ENCODE results near the gene SEC14L2. TPM values are rescaled to one million over a fixed set of nuclear protein-coding genes. Genes with fewer than 3 reads are reported as not detected.
"Not testable (repeated sequence)": the region's sequence is repeated elsewhere in the genome, so short reads cannot be mapped to it uniquely, and the experiment has no call there.

The SEC14L2 gene
- total RNA-seq, 2 donors from 2014 or later: 11.3 to 52.8 TPM

- Mint-ChIP-seq H3K36me3 (ENCODE audit: low read depth) (peaks cover 9% of the 10 kb centered on the region), H3K4me3 (peak overlapping the region; percentile 95), H3K9me3 (peaks cover 17% of the 10 kb centered on the region), H3K27ac (peak overlapping the region; percentile 95), H3K27me3 (peaks cover 18% of the 10 kb centered on the region), H3K4me1 (peaks cover 15% of the 10 kb centered on the region)
- ATAC-seq (replicated peaks): peak; percentile 71
These were observed 38.9 kb downstream of the SEC14L2 start for GRCh38 chr22:30435674-30436126.

DNA sequence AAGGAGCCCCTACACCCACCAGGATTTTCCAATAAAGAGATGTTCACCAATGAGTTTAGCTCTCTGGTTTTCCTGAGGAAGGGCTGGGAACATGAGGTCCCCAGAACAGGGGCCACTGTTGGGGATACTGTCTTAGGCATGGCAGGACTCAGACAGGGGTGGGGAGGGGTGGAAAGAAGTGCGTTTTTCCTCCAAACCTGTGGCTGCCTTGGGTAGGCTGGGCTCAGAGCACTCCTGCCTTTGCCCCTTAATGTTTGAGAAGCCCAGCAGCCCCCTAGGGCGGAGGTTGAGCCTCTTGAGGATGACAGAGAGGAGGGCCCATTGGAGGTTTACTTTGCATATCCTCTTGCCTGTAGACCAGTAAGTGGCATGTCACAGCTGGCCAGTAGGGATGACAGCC lies 39.4 kb downstream of the SEC14L2 start:
- Mint-ChIP-seq H3K36me3 (ENCODE audit: low read depth) (peaks cover 9% of the 10 kb centered on the region), H3K27ac (peak overlapping the region; percentile 95), H3K27me3 (peaks cover 22% of the 10 kb centered on the region)

GRCh38 chr22:30438559-30438958 lies 41.7 kb downstream of the SEC14L2 start:
- Mint-ChIP-seq H3K4me1 (peaks cover 21% of the 10 kb centered on the region), H3K4me3 (no peak overlapping the region), H3K36me3 (ENCODE audit: low read depth) (peaks cover 16% of the 10 kb centered on the region), H3K27me3 (peaks cover 23% of the 10 kb centered on the region), H3K27ac (no peak overlapping the region), H3K9me3 (peaks cover 17% of the 10 kb centered on the region)
- no peak for ATAC-seq (replicated peaks)

More for the DNA sequence above, 39.4 kb downstream of the SEC14L2 start:
- ATAC-seq (replicated peaks): no peak
- Mint-ChIP-seq H3K9me3 (peaks cover 17% of the 10 kb centered on the region), H3K4me3 (peak overlapping the region; percentile 95), H3K4me1 (peaks cover 15% of the 10 kb centered on the region)

GRCh38 chr22:30439226-30439625 lies 42.4 kb downstream of the SEC14L2 start:
- Mint-ChIP-seq H3K9me3 (peaks cover 17% of the 10 kb centered on the region), H3K4me1 (peaks cover 21% of the 10 kb centered on the region), H3K36me3 (ENCODE audit: low read depth) (peaks cover 16% of the 10 kb centered on the region), H3K27ac (no peak overlapping the region), H3K27me3 (peaks cover 23% of the 10 kb centered on the region), H3K4me3 (no peak overlapping the region)
- no peak for ATAC-seq (replicated peaks)

- Mint-ChIP-seq H3K4me1 (peaks cover 17% of the 10 kb centered on the region), H3K4me3 (no peak overlapping the region), H3K27ac (no peak overlapping the region), H3K36me3 (ENCODE audit: low read depth) (peaks cover 16% of the 10 kb centered on the region), H3K27me3 (peaks cover 23% of the 10 kb centered on the region), H3K9me3 (peaks cover 13% of the 10 kb centered on the region)
- no peak for ATAC-seq (replicated peaks)
These were observed 43.0 kb downstream of the SEC14L2 start for GRCh38 chr22:30439836-30440235.

GRCh38 chr22:30441088-30441487 lies 44.3 kb downstream of the SEC14L2 start:
- Mint-ChIP-seq H3K27me3 (peaks cover 29% of the 10 kb centered on the region), H3K27ac (no peak overlapping the region), H3K9me3 (peaks cover 4% of the 10 kb centered on the region), H3K36me3 (ENCODE audit: low read depth) (peaks cover 6% of the 10 kb centered on the region), H3K4me3 (no peak overlapping the region), H3K4me1 (peaks cover 6% of the 10 kb centered on the region)
- no peak for ATAC-seq (replicated peaks)

GRCh38 chr22:30444632-30445437 lies 48.0 kb downstream of the SEC14L2 start:
- H3K27me3 Mint-ChIP-seq: peaks cover 24% of the 10 kb centered on the region
- peaks cover 6% of the 10 kb centered on the region for H3K4me1 Mint-ChIP-seq
- no peaks in the 10 kb centered on the region for H3K9me3 Mint-ChIP-seq
- H3K36me3 Mint-ChIP-seq (ENCODE audit: low read depth): peaks cover 6% of the 10 kb centered on the region
- no peak overlapping the region for H3K27ac Mint-ChIP-seq
- peak; percentile 67 for ATAC-seq (replicated peaks)
- no peak overlapping the region for H3K4me3 Mint-ChIP-seq

DNA sequence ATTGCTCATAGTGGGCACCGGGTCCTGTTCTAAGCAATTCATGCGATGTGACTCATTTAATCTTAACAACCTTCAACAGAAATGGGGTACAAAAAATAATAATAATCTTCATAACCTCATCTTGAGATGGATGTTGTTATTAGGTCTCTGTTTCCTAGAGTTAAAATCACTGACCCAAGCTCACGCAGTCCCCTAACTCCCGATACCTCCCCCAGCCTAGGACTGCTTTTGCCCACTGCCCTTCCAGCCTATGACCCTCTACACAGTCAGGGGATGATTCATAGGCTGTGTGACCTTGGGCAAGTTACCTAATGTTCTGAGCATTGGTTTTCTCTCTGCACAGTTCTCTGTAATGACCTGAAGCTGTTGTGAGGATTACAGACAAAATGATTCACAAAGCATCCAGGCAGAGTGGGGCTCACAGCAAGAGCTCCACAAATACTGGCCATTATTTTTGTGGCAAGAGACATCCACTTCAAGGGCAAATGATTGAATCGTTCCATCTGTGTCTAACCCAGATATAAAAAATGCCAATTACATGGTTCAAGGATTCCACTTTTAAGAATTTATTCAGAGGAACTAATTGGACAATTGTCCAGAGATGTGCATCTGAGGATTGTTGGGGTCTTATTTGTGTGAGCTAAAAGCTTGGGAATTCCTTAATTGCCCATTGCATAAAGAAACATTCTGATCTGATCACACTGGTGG lies 48.8 kb downstream of the SEC14L2 start:
- Mint-ChIP-seq H3K36me3 (ENCODE audit: low read depth) (peaks cover 6% of the 10 kb centered on the region), H3K27me3 (peaks cover 17% of the 10 kb centered on the region), H3K4me3 (no peak overlapping the region), H3K9me3 (no peaks in the 10 kb centered on the region), H3K27ac (no peak overlapping the region), H3K4me1 (peaks cover 6% of the 10 kb centered on the region)
- no peak for ATAC-seq (replicated peaks)

- no peaks in the 10 kb centered on the region for H3K4me1 Mint-ChIP-seq
- H3K36me3 Mint-ChIP-seq (ENCODE audit: low read depth): peaks cover 1% of the 10 kb centered on the region
- H3K4me3 Mint-ChIP-seq: no peak overlapping the region
- peaks cover 25% of the 10 kb centered on the region for H3K27me3 Mint-ChIP-seq
- no peaks in the 10 kb centered on the region for H3K9me3 Mint-ChIP-seq
- no peak overlapping the region for H3K27ac Mint-ChIP-seq
- no peak for ATAC-seq (replicated peaks)
These were observed 50.8 kb downstream of the SEC14L2 start for GRCh38 chr22:30447656-30448055.

GRCh38 chr22:30451488-30451887 lies 54.7 kb downstream of the SEC14L2 start:
- not testable (repeated sequence) for H3K36me3 Mint-ChIP-seq (ENCODE audit: low read depth); H3K4me3 Mint-ChIP-seq; H3K9me3 Mint-ChIP-seq; H3K4me1 Mint-ChIP-seq; H3K27ac Mint-ChIP-seq; ATAC-seq (replicated peaks)
- peaks cover 16% of the 10 kb centered on the region for H3K27me3 Mint-ChIP-seq

DNA sequence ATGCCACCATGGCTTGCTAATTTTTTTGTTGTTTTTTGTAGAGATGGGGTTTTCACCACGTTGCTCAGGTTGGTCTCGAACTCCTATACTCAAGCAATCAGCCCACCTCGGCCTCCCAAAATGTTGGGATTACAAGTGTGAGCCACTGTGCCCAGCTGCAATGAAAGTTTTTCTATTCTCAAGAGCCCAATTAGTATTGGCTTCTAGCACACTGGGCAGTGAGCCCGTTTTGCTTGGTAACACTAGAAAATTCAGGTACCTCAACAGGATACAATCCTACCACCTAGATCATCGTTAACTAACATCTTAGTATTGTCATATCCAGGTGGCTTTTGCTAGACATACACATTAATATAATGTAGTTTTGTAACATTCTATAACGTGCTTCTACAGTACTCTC lies 56.0 kb downstream of the SEC14L2 start:
- Mint-ChIP-seq H3K4me3 (no peak overlapping the region), H3K27me3 (peaks cover 13% of the 10 kb centered on the region), H3K9me3 (no peaks in the 10 kb centered on the region), H3K4me1 (no peaks in the 10 kb centered on the region), H3K27ac (no peak overlapping the region), H3K36me3 (ENCODE audit: low read depth) (no peaks in the 10 kb centered on the region)
- ATAC-seq (replicated peaks): no peak

DNA sequence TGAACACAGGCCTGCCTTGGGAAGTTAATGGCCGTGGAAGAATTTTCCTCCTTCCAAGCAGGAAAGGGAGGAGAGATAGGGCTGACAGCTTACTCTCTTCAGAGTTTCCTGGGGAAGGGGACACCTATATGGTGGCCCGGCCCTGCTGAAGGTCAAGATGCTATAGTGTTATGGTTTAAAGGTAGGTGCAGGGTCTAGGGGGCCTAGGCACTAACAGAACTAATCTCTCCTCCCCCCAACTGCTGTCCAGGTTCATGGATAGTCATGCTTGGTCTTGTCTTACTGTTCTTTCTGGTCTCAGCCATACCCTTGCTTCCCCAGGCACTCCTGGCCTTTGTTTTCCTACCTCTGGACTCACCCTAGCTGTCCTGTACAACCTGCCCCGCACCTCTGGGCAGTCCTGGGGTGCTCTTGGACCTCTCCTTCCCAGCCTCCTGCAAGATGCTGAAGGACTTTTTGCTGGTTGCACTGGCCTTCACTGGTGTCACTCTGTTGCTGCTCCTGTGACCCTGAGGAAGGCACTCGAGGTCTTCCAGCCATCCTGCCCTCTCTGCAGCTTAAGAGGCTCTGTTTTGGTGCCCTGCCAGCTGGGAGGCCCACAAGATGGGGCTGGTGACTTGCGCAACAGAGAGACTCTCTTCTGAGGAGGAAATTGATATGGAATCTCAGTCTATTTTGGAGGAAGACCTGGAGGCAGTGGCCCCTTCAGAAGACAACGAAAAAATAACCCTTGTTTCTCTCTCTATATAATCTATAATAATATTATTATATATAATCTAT lies 57.1 kb downstream of the SEC14L2 start:
- Mint-ChIP-seq H3K4me3 (no peak overlapping the region), H3K4me1 (no peaks in the 10 kb centered on the region), H3K36me3 (ENCODE audit: low read depth) (no peaks in the 10 kb centered on the region), H3K27me3 (peaks cover 13% of the 10 kb centered on the region), H3K27ac (no peak overlapping the region), H3K9me3 (no peaks in the 10 kb centered on the region)
- ATAC-seq (replicated peaks): peak; percentile 74

DNA sequence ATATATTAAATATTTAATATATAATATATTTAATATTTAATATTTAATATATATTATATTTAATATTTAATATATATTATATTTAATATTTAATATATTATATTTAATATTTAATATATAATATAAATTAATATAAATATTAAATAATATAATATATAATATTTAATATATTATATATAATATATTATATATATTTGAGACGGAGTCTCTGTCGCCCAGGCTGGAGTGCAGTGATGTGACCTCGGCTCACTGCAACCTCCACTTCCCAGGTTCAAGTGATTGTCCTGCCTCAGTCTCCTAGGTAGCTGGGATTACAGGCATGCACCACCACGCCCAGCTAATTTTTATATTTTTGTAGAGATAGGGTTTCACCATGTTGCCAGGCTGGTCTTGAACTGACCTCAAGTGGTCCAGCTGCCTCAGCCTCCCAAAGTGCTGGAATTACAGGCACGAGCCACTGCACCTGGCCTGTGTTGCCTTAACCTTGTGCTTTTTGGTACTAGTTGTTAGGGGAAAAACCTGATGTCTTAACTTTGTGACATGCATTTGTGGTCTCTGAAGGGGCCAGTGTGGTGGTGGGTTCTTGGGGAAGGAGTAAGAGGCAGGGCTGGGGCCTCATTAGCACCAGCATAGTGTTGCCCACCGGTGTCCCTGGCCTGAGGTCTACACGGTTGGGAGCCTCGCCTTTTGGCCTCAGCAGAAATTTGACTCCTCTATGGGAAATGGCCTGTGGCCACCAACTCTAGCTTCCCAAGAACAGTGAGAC lies 58.4 kb downstream of the SEC14L2 start:
- no peak for ATAC-seq (replicated peaks)
- Mint-ChIP-seq H3K4me1 (no peaks in the 10 kb centered on the region), H3K9me3 (no peaks in the 10 kb centered on the region), H3K27ac (no peak overlapping the region), H3K36me3 (ENCODE audit: low read depth) (no peaks in the 10 kb centered on the region), H3K4me3 (no peak overlapping the region), H3K27me3 (peaks cover 13% of the 10 kb centered on the region)

DNA sequence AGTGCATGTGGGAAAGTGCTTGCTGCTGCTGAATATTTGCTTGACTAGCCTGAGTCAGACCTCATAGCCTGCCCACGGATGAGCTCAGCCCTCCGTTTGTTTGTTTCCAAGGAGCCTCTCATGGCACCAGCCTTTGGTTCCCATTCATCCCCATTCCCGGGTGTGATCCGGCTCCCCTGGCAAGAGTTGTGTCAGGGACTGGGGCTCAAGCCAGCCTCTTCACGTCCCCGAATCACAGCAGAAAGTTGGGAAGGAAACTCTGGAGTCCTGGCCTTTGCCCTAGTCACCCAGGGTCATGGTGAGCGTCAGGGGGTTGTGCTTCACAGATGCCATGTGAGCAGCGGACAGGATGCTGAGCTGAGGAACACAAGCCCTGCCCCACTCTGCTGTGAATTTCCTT lies 61.2 kb downstream of the SEC14L2 start:
- H3K4me1 Mint-ChIP-seq: no peaks in the 10 kb centered on the region
- no peak overlapping the region for H3K4me3 Mint-ChIP-seq
- no peak for ATAC-seq (replicated peaks)
- H3K36me3 Mint-ChIP-seq (ENCODE audit: low read depth): no peaks in the 10 kb centered on the region
- H3K27ac Mint-ChIP-seq: no peak overlapping the region
- peaks cover 5% of the 10 kb centered on the region for H3K27me3 Mint-ChIP-seq
- no peaks in the 10 kb centered on the region for H3K9me3 Mint-ChIP-seq

All from activated T-helper 17 cell treated with anti-CD3 and anti-CD28 coated beads, Interleukin-2, amount 50 U/mL, for 72 hours (primary cell).